Adrenal gland (tissue), 12 donors: ENCODE results near the gene UPK2. TPM values are rescaled to one million over a fixed set of nuclear protein-coding genes. Genes with fewer than 3 reads are reported as not detected.

Experiments used
- DNase-seq, 7 donors: peaks; one replicate each; pipeline ENCODE4 v3.0.0-alpha.2; 2019 to 2020
- H3K27ac ChIP-seq, 5 donors: fragments of 200-600 bp; sonication (generic) in 4 of 5; 1 replicate in 3 of 5; 2 replicates in 2 of 5; pipeline versions ENCODE4 v1.5.1 to v1.8.0; 2016 to 2020; ENCODE audit warnings: mild to moderate bottlenecking in 1 of 5
- H3K27me3 ChIP-seq: fragments of 200-600 bp; 2 replicates; pipeline ENCODE4 v1.8.0; 2021
- H3K36me3 ChIP-seq, 2 donors: fragments of 200-600 bp; replicated peaks in 1 of 2; 1 replicate in 1 of 2; 2 replicates in 1 of 2; pipeline versions ENCODE4 v1.5.1 to v1.8.0; 2018 to 2022
- H3K4me1 ChIP-seq, 2 donors: fragments of 200-600 bp; replicated peaks in 1 of 2; 1 replicate in 1 of 2; 2 replicates in 1 of 2; pipeline versions ENCODE4 v1.5.1 to v1.8.0; 2018 to 2021
- H3K4me3 ChIP-seq, 4 donors: fragments of 200-600 bp; sonication (generic) in 3 of 4; one replicate each; pipeline ENCODE4 v1.5.1; 2016 to 2018
- H3K9me3 ChIP-seq, 3 donors: fragments of 200-600 bp; sonication (generic) in 1 of 3; replicated peaks in 1 of 3; 1 replicate in 2 of 3; 2 replicates in 1 of 3; pipeline versions ENCODE4 v1.5.1 to v1.8.0; 2016 to 2021
- POLR2A ChIP-seq, 2 donors: fragments of 450-650 bp; IDR thresholded peaks; one replicate each; pipeline ENCODE4 v1.6.1; 2017; ENCODE audit warnings: antibody characterized with exemption in 2 of 2, mild to moderate bottlenecking in 2 of 2, moderate library complexity in 1 of 2
- WGBS, 4 donors: extraction: QIAGEN DNeasy Blood & Tissue Kit in 2 of 4; methylation state at CpG; one replicate each; pipeline versions ENCODE4 v1.1.5 to v1.1.7; 2013 to 2017; 5-methylcytosine and 5-hydroxymethylcytosine counted together
- intact Hi-C, 2 donors: fragments of 100-400 bp; cut with DNase I; formaldehyde crosslinking; loops; one replicate each; pipeline versions ENCODE4 v1.14.1 to v1.15.0; 2022 to 2023
- polyA plus RNA-seq, 3 donors: library from polyadenylated mRNA; stranded (reverse); fragments of 200-250 nt in 2 of 3; fragments of 350-450 nt in 1 of 3; fragmentation: Illumina TruSeq in 1 of 3; extraction: RNeasy Lipid Tissue Mini Kit (QIAGEN cat#74804) in 1 of 3; gene quantifications; one replicate each; pipeline ENCODE4 v1.2.3, GENCODE V29; 2013 to 2014
- total RNA-seq, 9 donors: library from RNA; depleted of rRNA in 4 of 9; stranded (reverse); fragments of >200 nt in 4 of 9; fragments of 120-200 nt in 1 of 9; fragmentation: NEBNext Ultra II Directional in 1 of 9; extraction: Animal tissue kit (Norgen Biotek cat#: 25700) in 1 of 9; gene quantifications; one replicate each; pipeline versions ENCODE4 v1.1.0 to v1.2.4, GENCODE V29; 2013 to 2023
- TF ChIP-seq, protein P1 (sequence below), 6 experiments: fragments of 450-650 bp in 4 of 6; fragments of 200-600 bp in 2 of 6; sonication (generic) in 1 of 6; IDR thresholded peaks; 1 replicate in 5 of 6; 2 replicates in 1 of 6; pipeline versions ENCODE4 v1.5.1 to v1.8.0; 2016 to 2021; ENCODE audit warnings: antibody characterized with exemption in 6 of 6, mild to moderate bottlenecking in 2 of 6, moderate library complexity in 1 of 6
- donor health status: healthy with polysubstance abuse.
- donor health status: Bipolar disorder and iron deficiency.
- donor health status: DM: yes; HTN: yes; CAD: no.
- donor health status: DM: no; HTN: no; CAD: no.
- donor health status: DM: no; HTN: no; CAD: no.
- donor health status: DM: yes; HTN: yes; CAD: no.

The UPK2 gene
- total and polyA plus RNA-seq, 12 donors = 0.39 to 1.0 (median 0.64) TPM; not detected in 9

DNA sequence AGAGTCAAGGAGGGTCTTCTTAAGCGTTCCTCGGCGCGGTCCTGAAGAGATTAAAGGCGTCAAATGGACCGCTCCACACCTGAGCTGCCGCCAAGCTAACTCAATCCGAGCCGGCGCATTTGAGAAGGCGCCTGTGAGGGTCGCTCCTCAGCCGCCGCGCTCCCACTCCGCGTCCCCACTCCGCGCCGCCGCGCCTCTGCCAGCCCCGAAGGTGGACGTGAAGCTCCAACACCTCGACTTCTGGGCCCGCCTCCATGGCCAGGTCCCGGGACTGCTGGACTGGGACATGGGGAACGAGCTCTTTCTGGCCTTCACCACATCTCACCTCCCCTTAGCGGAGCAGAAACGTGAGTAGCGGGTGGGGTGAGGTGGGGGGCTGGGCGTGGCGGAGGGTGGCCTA, 15.5 kb downstream of the UPK2 start, which contains the start of gene FOXR1:
Gene FOXR1 (plus strand): TSS at position 116 of the 400 bp plus-strand sequence. CDS start 171 bp downstream, at position 287.
- Histone ChIP-seq H3K4me3 (no peak within 1 kb of the TSS), H3K27me3 (peaks cover 12% of the 10 kb centered on the region), H3K4me1 (no peaks in the 10 kb centered on the region), H3K36me3 (no peaks in the 10 kb centered on the region), H3K9me3 (no peaks in the 10 kb centered on the region), H3K27ac (no peak within 1 kb of the TSS)
- 35 to 68% (median 42%) methylated on average over 16 to 33 of the region's 33 CpGs for WGBS, 4 donors
- intact Hi-C loops = no loop called here
- DNase-seq = no peak
- TF ChIP-seq, protein P1, sequence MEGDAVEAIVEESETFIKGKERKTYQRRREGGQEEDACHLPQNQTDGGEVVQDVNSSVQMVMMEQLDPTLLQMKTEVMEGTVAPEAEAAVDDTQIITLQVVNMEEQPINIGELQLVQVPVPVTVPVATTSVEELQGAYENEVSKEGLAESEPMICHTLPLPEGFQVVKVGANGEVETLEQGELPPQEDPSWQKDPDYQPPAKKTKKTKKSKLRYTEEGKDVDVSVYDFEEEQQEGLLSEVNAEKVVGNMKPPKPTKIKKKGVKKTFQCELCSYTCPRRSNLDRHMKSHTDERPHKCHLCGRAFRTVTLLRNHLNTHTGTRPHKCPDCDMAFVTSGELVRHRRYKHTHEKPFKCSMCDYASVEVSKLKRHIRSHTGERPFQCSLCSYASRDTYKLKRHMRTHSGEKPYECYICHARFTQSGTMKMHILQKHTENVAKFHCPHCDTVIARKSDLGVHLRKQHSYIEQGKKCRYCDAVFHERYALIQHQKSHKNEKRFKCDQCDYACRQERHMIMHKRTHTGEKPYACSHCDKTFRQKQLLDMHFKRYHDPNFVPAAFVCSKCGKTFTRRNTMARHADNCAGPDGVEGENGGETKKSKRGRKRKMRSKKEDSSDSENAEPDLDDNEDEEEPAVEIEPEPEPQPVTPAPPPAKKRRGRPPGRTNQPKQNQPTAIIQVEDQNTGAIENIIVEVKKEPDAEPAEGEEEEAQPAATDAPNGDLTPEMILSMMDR (IDR thresholded peaks at IDR 0.05) = no peak
- TF ChIP-seq POLR2A (IDR thresholded peaks at IDR 0.05) = no peak

DNA sequence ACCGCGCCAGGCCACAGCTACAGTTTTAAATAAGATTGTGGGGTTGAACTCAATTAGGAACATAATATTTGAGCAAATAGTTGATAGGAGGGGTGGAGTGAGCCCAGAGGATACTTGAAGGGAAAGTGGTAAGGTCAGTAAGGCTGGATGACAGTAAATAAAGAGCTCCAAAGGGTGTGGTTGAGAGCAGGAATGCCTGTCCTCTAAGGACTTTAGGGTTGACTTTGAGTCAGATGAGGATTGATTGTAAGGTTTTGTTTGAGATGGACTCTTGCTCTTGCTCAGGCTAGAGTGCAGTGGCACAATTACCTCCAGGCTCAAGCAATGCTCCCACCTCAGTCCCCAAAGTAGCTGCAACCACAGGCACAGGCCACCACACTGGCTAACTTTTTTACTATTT, 17.9 kb downstream of the UPK2 start:
- Histone ChIP-seq H3K27ac (no peak overlapping the region), H3K27me3 (peaks cover 12% of the 10 kb centered on the region), H3K4me3 (no peak overlapping the region), H3K36me3 (no peaks in the 10 kb centered on the region), H3K4me1 (no peaks in the 10 kb centered on the region), H3K9me3 (no peaks in the 10 kb centered on the region)
- TF ChIP-seq, protein P1 (IDR thresholded peaks at IDR 0.05) = no peak
- TF ChIP-seq POLR2A (IDR thresholded peaks at IDR 0.05) = no peak
- 93 to 96% (median 96%) methylated on average over 2 of the region's 2 CpGs for WGBS, 4 donors
- DNase-seq = no peak
- intact Hi-C loops = no loop called here

DNA sequence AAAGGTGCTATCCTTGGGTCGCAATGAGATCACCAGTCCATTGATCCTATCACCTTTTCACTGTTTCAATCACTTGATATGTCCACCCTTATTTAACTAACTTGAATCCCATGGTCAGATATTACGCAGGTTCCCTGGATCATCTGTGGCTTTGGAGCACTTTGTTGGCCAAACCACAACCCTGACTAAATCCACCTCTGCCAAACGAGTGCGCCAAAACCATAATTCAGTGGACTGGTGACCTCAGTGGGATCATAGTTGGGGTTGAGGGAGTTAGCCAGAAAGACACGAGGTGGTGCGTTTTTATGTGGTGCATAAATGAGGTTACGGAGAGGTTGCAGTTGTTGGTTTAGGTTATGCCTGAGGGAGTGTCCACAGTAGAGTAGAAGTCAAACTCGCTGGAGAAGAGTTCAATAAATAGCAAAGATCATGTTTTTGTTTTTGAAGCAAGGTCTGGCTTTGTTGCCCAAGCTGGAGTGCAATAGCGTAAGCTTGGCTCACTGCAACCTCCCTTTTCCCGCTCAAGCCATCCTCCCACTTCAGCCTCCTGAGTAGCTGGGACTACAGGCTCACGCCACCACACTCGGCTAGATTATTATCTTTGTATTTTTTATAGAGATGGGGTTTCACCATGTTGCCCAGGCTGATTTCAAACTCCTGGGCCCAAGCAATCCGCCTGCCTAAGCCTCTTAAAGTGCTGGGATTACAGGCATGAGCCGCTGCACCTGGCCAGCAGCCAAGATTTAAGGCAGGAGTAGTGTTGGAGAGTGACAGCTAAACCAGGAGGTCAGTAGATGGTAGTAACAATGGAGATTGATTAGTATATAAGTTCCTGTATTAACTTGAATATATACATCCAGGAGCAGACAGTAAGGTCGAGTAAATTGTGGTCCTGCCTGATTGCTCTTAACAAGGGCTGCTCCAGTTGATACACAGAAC, 19.9 kb downstream of the UPK2 start:
- no peak overlapping the region for H3K4me3 ChIP-seq
- no peaks in the 10 kb centered on the region for H3K36me3 ChIP-seq
- DNase-seq = no peak
- H3K27ac ChIP-seq = no peak overlapping the region
- WGBS, 4 donors = 80 to 84% (median 82%) methylated on average over 15 of the region's 15 CpGs
- intact Hi-C loops = no loop called here
- peaks cover 0 to 11% of the 10 kb centered on the region in 2 donors for H3K4me1 ChIP-seq
- H3K9me3 ChIP-seq = no peaks in the 10 kb centered on the region
- TF ChIP-seq POLR2A (IDR thresholded peaks at IDR 0.05) = no peak
- TF ChIP-seq, protein P1 (IDR thresholded peaks at IDR 0.05) = no peak
- H3K27me3 ChIP-seq = peaks cover 8% of the 10 kb centered on the region

DNA sequence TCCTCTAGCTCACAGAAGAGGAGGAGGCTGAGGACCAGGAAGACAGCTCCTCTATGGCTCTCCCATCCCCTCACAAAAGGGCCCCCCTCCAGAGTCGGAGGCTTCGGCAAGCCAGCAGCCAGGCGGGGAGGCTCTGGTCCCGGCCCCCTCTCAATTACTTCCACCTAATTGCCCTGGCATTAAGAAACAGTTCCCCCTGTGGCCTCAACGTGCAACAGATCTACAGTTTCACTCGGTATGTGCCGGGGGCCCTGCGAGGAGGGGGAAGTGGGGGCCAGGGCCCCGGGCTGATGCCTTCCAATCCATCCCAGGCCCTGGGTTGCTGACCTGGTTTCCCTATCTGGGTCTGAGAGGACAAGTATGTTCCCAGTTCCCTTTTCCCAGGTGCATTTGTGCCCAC, 23.3 kb downstream of the UPK2 start:
- 50 to 80% (median 57%) methylated on average over 1 to 9 of the region's 9 CpGs for WGBS, 4 donors
- intact Hi-C loops = no loop called here

More for the DNA sequence above, 23.3 kb downstream of the UPK2 start:
- no peak for DNase-seq
- H3K36me3 ChIP-seq = no peaks in the 10 kb centered on the region
- TF ChIP-seq, protein P1 (IDR thresholded peaks at IDR 0.05) = no peak
- no peak for TF ChIP-seq POLR2A (IDR thresholded peaks at IDR 0.05)
- no peak overlapping the region for H3K27ac ChIP-seq
- no peaks in the 10 kb centered on the region for H3K9me3 ChIP-seq
- H3K4me3 ChIP-seq = no peak overlapping the region
- peaks cover 0 to 11% of the 10 kb centered on the region in 2 donors for H3K4me1 ChIP-seq
- no peaks in the 10 kb centered on the region for H3K27me3 ChIP-seq
